ENCODE data around the gene KIF5A.
"Not testable (repeated sequence)": the region's sequence is repeated elsewhere in the genome, so short reads cannot be mapped to it uniquely, and the experiment has no call there.

Gene KIF5A

GRCh38 chr12:57515934-57516541 lies 33.8 kb upstream of the KIF5A start:
- in situ Hi-C loops (cut with MboI; ENCODE audit: low sequenced_read_pairs) = no loop called here
- Histone ChIP-seq H3K4me1 (peaks cover 7% of the 10 kb centered on the region), H3K9me3 (no peaks in the 10 kb centered on the region), H3K4me3 (no peak overlapping the region), H3K36me3 (replicated peaks) (peaks cover 92% of the 10 kb centered on the region), H3K27me3 (ENCODE audit: low read depth) (no peaks in the 10 kb centered on the region)
- DNase-seq (ENCODE audit: low spot score in 2 of 2) = no peak

GRCh38 chr12:57516617-57517153 lies 33.2 kb upstream of the KIF5A start:
- no peak for DNase-seq (ENCODE audit: low spot score in 2 of 2)
- Histone ChIP-seq H3K9me3 (no peaks in the 10 kb centered on the region), H3K4me1 (peaks cover 13% of the 10 kb centered on the region), H3K4me3 (no peak overlapping the region), H3K27me3 (ENCODE audit: low read depth) (no peaks in the 10 kb centered on the region), H3K36me3 (replicated peaks) (peaks cover 86% of the 10 kb centered on the region)
- in situ Hi-C loops (cut with MboI; ENCODE audit: low sequenced_read_pairs) = no loop called here

GRCh38 chr12:57517187-57517586 lies 32.7 kb upstream of the KIF5A start:
- DNase-seq (ENCODE audit: low spot score in 2 of 2) = no peak
- no peaks in the 10 kb centered on the region for H3K9me3 ChIP-seq
- in situ Hi-C loops (cut with MboI; ENCODE audit: low sequenced_read_pairs) = no loop called here
- H3K27me3 ChIP-seq (ENCODE audit: low read depth) = no peaks in the 10 kb centered on the region
- H3K4me3 ChIP-seq = no peak overlapping the region
- peaks cover 81% of the 10 kb centered on the region for H3K36me3 ChIP-seq (replicated peaks)
- peaks cover 18% of the 10 kb centered on the region for H3K4me1 ChIP-seq

DNA sequence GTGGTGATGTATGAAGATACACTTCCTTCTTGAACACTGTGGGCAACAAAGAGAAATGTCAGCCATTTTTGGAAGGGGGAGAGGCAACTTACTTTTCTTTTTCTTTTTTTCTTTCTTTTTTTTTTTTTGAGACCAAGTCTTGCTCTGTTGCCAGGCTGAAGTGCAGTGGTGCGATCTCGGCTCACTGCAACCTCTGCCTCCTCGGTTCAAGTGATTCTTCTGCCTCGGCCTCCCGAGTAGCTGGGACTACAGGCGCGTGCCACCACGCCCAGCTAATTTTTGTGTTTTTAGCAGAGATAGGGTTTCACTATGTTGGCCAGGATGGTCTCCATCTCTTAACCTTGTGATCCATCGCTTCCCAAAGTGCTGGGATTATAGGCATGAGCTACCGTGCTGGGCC lies 32.1 kb upstream of the KIF5A start:
- H3K4me3 ChIP-seq; H3K9me3 ChIP-seq; H3K27me3 ChIP-seq (ENCODE audit: low read depth); DNase-seq (ENCODE audit: low spot score in 2 of 2); in situ Hi-C loops (cut with MboI; ENCODE audit: low sequenced_read_pairs): not testable (repeated sequence)
- H3K36me3 ChIP-seq (replicated peaks) = peaks cover 76% of the 10 kb centered on the region
- peaks cover 20% of the 10 kb centered on the region for H3K4me1 ChIP-seq

GRCh38 chr12:57518176-57518919 lies 31.5 kb upstream of the KIF5A start:
- Histone ChIP-seq H3K9me3 (no peaks in the 10 kb centered on the region), H3K4me3 (peak overlapping the region; percentile 86), H3K27me3 (ENCODE audit: low read depth) (no peaks in the 10 kb centered on the region), H3K36me3 (replicated peaks) (peaks cover 69% of the 10 kb centered on the region), H3K4me1 (peaks cover 20% of the 10 kb centered on the region)
- in situ Hi-C loops (cut with MboI; ENCODE audit: low sequenced_read_pairs) = no loop called here
- no peak for DNase-seq (ENCODE audit: low spot score in 2 of 2)

DNA sequence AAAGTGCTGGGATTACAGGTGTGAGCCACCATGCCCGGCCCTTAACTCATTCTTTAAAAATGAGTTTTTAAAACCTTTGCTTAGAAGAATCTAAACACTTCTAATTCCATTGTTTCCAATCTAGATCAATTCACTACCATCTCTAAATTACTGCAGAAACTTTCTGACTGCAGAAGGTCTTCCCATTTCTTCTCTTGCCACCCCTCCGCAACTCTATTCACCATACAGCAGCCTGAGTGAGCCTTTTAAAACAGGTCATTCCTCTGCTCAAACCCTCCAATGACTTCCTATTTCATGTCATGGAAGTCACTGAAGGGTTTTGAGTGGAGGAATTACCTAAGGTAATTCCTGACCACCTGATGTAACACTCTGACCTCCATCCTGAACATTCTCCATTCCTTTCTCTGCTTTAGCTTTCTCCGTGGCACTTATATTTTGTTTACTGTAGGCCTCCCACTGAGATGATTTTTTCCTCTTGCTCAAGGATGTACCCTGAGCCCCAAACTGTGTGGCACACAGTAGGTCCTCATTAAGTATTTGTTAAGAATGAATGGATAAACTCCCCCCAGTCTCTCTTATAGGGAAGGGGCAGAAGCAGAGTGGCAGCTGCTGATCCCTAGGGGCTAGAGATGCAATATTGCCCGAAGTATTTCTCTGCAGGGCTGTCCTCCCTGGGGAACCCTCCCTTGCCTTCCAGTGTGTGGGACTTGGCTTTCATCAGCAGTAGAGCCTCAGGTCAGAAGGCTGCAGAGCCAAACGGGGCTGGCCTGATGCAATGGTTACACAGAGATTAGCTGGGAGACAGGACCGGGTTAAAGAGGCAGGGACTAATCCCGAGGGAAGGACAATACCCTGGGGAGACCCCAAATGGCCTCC lies 30.7 kb upstream of the KIF5A start:
- in situ Hi-C loops (cut with MboI; ENCODE audit: low sequenced_read_pairs) = no loop called here
- peaks cover 62% of the 10 kb centered on the region for H3K36me3 ChIP-seq (replicated peaks)
- peak overlapping the region; percentile 86 for H3K4me3 ChIP-seq
- DNase-seq (ENCODE audit: low spot score in 2 of 2) = peak; percentile 63 to 81
- H3K9me3 ChIP-seq = no peaks in the 10 kb centered on the region
- H3K4me1 ChIP-seq = peaks cover 26% of the 10 kb centered on the region
- no peaks in the 10 kb centered on the region for H3K27me3 ChIP-seq (ENCODE audit: low read depth)

DNA sequence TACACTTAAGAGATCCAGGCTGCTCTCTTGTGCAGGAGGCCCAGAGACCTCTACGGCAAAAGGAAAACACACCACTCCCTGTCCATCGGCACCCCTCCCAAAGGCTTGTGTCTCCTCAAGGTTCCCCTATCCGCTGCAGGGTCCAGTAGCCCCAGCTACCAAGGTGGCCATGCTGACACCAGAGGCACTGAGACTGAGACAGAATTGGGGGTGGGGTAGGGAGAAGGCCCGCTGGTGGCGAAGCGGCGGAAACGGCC lies 30.1 kb upstream of the KIF5A start:
- Histone ChIP-seq H3K27me3 (ENCODE audit: low read depth) (no peaks in the 10 kb centered on the region), H3K9me3 (no peaks in the 10 kb centered on the region), H3K4me1 (peaks cover 32% of the 10 kb centered on the region), H3K4me3 (peak overlapping the region; percentile 86), H3K36me3 (replicated peaks) (peaks cover 62% of the 10 kb centered on the region)
- in situ Hi-C loops (cut with MboI; ENCODE audit: low sequenced_read_pairs) = no loop called here
- DNase-seq (ENCODE audit: low spot score in 2 of 2) = no peak

GRCh38 chr12:57520053-57520818 lies 29.6 kb upstream of the KIF5A start, which contains the start of gene DDIT3:
Gene DDIT3 (minus strand): TSS chr12:57520514. CDS start chr12:57517406, 3,108 bp downstream.
- Histone ChIP-seq H3K36me3 (replicated peaks) (peaks cover 61% of the 10 kb centered on the region), H3K9me3 (no peaks in the 10 kb centered on the region), H3K27me3 (ENCODE audit: low read depth) (no peaks in the 10 kb centered on the region), H3K4me1 (peaks cover 33% of the 10 kb centered on the region), H3K4me3 (peak within 1 kb of the TSS; percentile 86)
- DNase-seq (ENCODE audit: low spot score in 2 of 2) = peak; percentile 96 to 99
- in situ Hi-C loops (cut with MboI; ENCODE audit: low sequenced_read_pairs) = no loop called here

- peak; percentile 47 to 72 for DNase-seq (ENCODE audit: low spot score in 2 of 2)
- peaks cover 56% of the 10 kb centered on the region for H3K36me3 ChIP-seq (replicated peaks)
Observed at GRCh38 chr12:57521525-57522010, 28.3 kb upstream of the KIF5A start.

GRCh38 chr12:57522011-57522886 lies 27.6 kb upstream of the KIF5A start, which contains the start of gene MBD6:
Gene MBD6 (plus strand): TSS chr12:57522824. CDS start chr12:57524304, 1,480 bp downstream.
- peaks cover 56% of the 10 kb centered on the region for H3K36me3 ChIP-seq (replicated peaks)
- H3K4me1 ChIP-seq = peaks cover 33% of the 10 kb centered on the region

More at GRCh38 chr12:57521525-57522010, 28.3 kb upstream of the KIF5A start:
- H3K4me3 ChIP-seq = peak overlapping the region; percentile 69
- H3K9me3 ChIP-seq = no peaks in the 10 kb centered on the region
- H3K4me1 ChIP-seq = peaks cover 33% of the 10 kb centered on the region
- in situ Hi-C loops (cut with MboI; ENCODE audit: low sequenced_read_pairs) = no loop called here
- H3K27me3 ChIP-seq (ENCODE audit: low read depth) = no peaks in the 10 kb centered on the region

DNA sequence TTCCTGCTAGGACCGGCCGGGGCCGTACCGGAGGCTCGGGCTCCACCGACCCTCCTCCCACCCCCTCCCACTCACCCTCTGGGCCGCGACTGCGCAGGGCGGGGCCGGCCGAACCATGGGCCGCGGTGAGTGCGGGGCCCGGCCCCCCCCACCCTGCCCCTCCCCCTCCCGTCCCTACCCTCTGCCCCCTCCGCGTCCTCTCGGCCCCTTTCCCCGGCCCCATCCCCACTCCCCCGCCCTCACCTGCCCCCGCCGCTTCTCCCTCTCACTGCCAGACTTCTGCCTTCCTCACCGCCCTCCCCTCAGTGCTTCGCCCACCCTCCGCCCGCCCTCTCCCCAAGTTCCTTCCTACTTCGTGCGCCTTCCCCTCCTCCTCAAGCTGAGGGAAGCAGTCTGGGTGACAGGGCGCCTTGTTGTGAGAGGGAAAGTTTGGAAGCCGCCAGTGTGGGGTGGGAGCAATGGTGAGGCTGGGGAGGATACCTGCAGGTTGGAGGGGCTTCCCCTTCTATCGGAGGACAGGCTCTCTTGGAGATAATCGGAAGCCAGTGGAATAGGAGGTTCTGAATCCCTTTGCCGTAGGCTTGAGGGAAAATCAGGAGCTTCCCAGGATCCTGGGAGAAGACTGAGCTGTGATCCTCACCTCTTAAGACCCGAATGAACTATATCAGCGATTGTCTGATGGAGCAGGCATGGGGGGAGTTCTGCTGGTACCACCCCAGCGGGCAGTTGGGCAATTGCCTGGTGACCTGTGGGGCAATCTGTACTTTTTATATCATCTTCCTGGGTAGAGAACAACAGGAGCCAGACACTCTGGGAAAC lies 26.7 kb upstream of the KIF5A start:
- H3K27me3 ChIP-seq (ENCODE audit: low read depth) = no peaks in the 10 kb centered on the region
- in situ Hi-C loops (cut with MboI; ENCODE audit: low sequenced_read_pairs) = no loop called here
- peak overlapping the region; percentile 69 for H3K4me3 ChIP-seq
- H3K36me3 ChIP-seq (replicated peaks) = peaks cover 56% of the 10 kb centered on the region
- peaks cover 31% of the 10 kb centered on the region for H3K4me1 ChIP-seq
- DNase-seq (ENCODE audit: low spot score in 2 of 2) = peak; percentile 55 to 80
- H3K9me3 ChIP-seq = no peaks in the 10 kb centered on the region

More at GRCh38 chr12:57522011-57522886, 27.6 kb upstream of the KIF5A start, which contains the start of gene MBD6:
- no peaks in the 10 kb centered on the region for H3K9me3 ChIP-seq
- peak; percentile 77 to 95 for DNase-seq (ENCODE audit: low spot score in 2 of 2)
- in situ Hi-C loops (cut with MboI; ENCODE audit: low sequenced_read_pairs) = no loop called here
- H3K27me3 ChIP-seq (ENCODE audit: low read depth) = no peaks in the 10 kb centered on the region
- peak within 1 kb of the TSS; percentile 69 for H3K4me3 ChIP-seq
